Thoracic aorta (tissue), 2 donors: ENCODE data around the gene USF3. TPM values are rescaled to one million over a fixed set of nuclear protein-coding genes. Genes with fewer than 3 reads are reported as not detected.

Experiments
- ATAC-seq: fragments of 150-250 bp; one replicate; pipeline ENCODE4 v1.8.0; 2017; ENCODE audit warnings: low read depth; ENCODE audit not compliant: insufficient number of reproducible peaks, low FRiP score
- DNase-seq: peaks from one replicate; pipeline ENCODE4 v3.0.0-alpha.2; 2020; ENCODE audit warnings: low spot score
- H3K27ac ChIP-seq, 2 donors: fragments of 200-600 bp; sonication (generic); 1 replicate in 1 of 2; 2 replicates in 1 of 2; pipeline ENCODE4 v1.5.1; 2016; ENCODE audit warnings: mild to moderate bottlenecking in 2 of 2, moderate library complexity in 2 of 2
- H3K27me3 ChIP-seq: fragments of 200-600 bp; sonication (generic); replicated peaks from 2 replicates; pipeline ENCODE4 v1.6.0; 2016; ENCODE audit warnings: mild to moderate bottlenecking; ENCODE audit not compliant: insufficient read depth
- H3K36me3 ChIP-seq: fragments of 200-600 bp; sonication (generic); one replicate; pipeline ENCODE4 v1.5.1; 2016
- H3K4me1 ChIP-seq, 2 donors: fragments of 200-600 bp; sonication (generic); 1 replicate in 1 of 2; 2 replicates in 1 of 2; pipeline versions ENCODE4 v1.5.1 to v1.6.0; 2016; ENCODE audit warnings: low read depth in 2 of 2, mild to moderate bottlenecking in 1 of 2; ENCODE audit not compliant: control insufficient read depth in 1 of 2
- H3K4me3 ChIP-seq: fragments of 200-600 bp; sonication (generic); 2 replicates; pipeline ENCODE4 v1.5.1; 2016; ENCODE audit warnings: mild to moderate bottlenecking
- H3K9me3 ChIP-seq: fragments of 200-600 bp; sonication (generic); 2 replicates; pipeline ENCODE4 v1.5.1; 2016
- CTCF ChIP-seq: fragments of 200-600 bp; sonication (generic); IDR thresholded peaks from one replicate; pipeline ENCODE4 v1.5.1; 2019; ENCODE audit warnings: antibody characterized with exemption
- total RNA-seq, 2 donors: library from RNA; depleted of rRNA; stranded (reverse); fragments of >200 nt; gene quantifications; one replicate each; pipeline versions ENCODE4 v1.1.0 to v1.2.3, GENCODE V29; 2016

The USF3 gene
- total RNA-seq, 2 donors from 2014 or later, result 14.8 to 20.3 TPM

DNA sequence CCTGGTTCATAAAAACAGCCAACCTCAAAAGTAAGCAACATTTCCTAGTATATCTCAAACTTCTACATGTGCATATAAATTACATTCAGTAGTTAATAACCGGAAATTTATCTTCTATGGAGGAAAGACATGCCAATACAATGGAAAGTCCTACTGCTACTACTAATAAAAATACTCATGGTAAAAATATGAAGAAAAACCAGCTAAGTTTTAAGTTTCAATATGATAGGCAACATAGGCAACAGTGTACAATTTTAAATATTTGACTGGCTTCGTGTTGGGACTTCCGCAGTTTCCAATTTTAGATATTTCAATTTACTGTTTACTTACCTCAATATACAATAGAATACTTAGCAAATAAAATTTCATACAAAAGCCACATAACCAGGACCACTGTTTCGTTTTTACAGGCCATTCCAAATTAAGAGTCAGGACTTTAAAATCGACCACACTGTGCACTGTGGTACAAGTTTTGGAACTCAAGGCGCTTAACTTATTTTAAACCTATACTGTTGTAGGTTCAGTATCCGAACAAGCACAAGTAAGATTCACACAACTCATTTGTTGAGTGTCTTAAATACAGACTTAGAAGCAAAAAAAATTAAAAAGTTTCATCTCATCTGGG, 46.7 kb upstream of the USF3 start:
- DNase-seq (no peak), ATAC-seq (no peak)
- Histone ChIP-seq H3K36me3 (no peaks in the 10 kb centered on the region), H3K4me1 (peaks cover 12 to 40% of the 10 kb centered on the region in 2 donors), H3K27me3 (no peaks in the 10 kb centered on the region), H3K27ac (no peak overlapping the region), H3K9me3 (no peaks in the 10 kb centered on the region), H3K4me3 (no peak overlapping the region)
- TF ChIP-seq CTCF, result no peak

DNA sequence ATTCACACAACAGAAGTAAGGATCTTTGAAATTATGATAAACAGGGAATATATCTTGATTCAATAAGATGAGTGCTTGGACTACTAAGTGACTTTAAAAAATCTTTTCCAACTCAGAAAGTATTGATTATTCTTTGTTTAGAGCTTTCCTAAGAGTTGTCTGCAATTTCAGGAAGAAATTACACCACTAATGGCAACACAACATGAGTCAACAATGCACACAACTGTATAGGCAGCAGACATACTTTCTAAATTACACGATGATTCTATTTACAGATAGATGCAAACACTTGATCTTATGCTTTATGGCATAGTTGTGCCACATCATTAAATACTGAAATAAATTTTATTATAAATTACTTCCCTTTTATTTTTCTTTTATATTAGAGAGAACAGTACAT, 45.2 kb upstream of the USF3 start:
- ATAC-seq, result no peak
- Histone ChIP-seq H3K4me3 (no peak overlapping the region), H3K27me3 (no peaks in the 10 kb centered on the region), H3K27ac (no peak overlapping the region), H3K9me3 (no peaks in the 10 kb centered on the region), H3K36me3 (no peaks in the 10 kb centered on the region), H3K4me1 (peaks cover 12 to 42% of the 10 kb centered on the region in 2 donors)
- TF ChIP-seq CTCF, result no peak
- no peak for DNase-seq

- TF ChIP-seq CTCF, result no peak
- no peaks in the 10 kb centered on the region for H3K27me3 ChIP-seq
- no peak for DNase-seq
- ATAC-seq, result no peak
- H3K4me1 ChIP-seq, result peaks cover 12 to 47% of the 10 kb centered on the region in 2 donors
- H3K27ac ChIP-seq, result no peak overlapping the region
- no peak overlapping the region for H3K4me3 ChIP-seq
- no peaks in the 10 kb centered on the region for H3K9me3 ChIP-seq
- H3K36me3 ChIP-seq, result no peaks in the 10 kb centered on the region
These were observed 44.6 kb upstream of the USF3 start for GRCh38 chr3:113741086-113741485.

DNA sequence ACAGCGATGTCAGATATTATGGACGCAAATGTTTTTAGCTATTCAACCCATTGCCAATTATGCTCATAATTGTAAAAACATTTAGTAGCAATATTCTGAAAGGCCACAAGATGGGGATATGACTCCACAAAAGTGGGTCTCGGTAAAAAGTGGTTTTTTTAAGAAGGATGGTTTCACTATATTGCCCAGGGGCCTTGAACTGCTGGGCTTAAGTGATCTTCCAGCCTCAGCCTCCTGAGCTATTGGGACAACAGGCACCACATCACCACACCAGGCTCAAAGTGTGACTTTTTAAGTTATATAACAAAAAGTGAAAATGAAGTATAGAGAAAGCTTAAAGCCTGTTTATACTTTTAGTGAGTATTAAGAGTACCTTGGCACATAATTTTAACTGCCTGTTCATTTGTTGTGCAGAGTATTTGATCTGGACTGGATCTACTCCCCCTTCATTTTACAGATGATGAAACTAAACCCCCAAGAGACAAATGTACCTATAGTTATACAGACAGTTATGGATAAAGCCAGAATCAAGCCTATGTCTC, 40.2 kb upstream of the USF3 start:
- Histone ChIP-seq H3K36me3 (no peaks in the 10 kb centered on the region), H3K27ac (no peak overlapping the region), H3K27me3 (no peaks in the 10 kb centered on the region), H3K4me1 (peaks cover 0 to 23% of the 10 kb centered on the region in 2 donors), H3K9me3 (no peaks in the 10 kb centered on the region), H3K4me3 (no peak overlapping the region)
- TF ChIP-seq CTCF, result peak; percentile 63
- DNase-seq (no peak), ATAC-seq (peak; percentile 82)

DNA sequence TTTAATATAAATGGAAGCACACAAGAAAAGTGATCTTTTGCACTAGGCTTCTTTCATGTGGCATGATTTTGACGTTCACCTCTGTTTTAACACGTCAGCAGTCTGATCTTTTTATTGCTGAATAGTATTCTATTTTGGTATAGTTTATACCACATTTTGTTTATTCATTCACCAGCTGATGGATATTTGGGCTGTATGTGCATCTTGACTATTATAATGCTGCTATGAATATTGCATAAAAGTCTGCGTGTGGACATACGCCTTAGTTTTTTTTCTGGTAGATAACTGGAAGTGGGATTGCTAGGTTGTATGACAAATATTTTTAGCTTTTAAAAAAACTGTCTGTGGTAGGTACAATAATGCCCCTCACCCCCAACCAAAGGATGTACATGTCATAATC, 35.3 kb upstream of the USF3 start:
- peaks cover 0 to 7% of the 10 kb centered on the region in 2 donors for H3K4me1 ChIP-seq
- no peak for TF ChIP-seq CTCF
- no peak for ATAC-seq
- H3K27me3 ChIP-seq, result no peaks in the 10 kb centered on the region
- H3K27ac ChIP-seq, result no peak overlapping the region
- H3K9me3 ChIP-seq, result no peaks in the 10 kb centered on the region
- DNase-seq, result no peak
- H3K4me3 ChIP-seq, result no peak overlapping the region
- no peaks in the 10 kb centered on the region for H3K36me3 ChIP-seq
